HepG2 (cell line): ENCODE results near the gene ASCC2. TPM values are rescaled to one million over a fixed set of nuclear protein-coding genes. Genes with fewer than 3 reads are reported as not detected.

ENCODE experiments used
- ATAC-seq: fragments of 200-7000 bp; cut with Tn5 transposase; 3 replicates; pipeline ENCODE4 v1.9.1; 2020; ENCODE audit warnings: mild to moderate bottlenecking, moderate library complexity
- BruUV-seq: library from RNA; stranded (reverse); fragments of 400-500 nt; replicated peaks from 2 replicates; lab custom pipeline; 2021; lab: Mats Ljungman, UMichigan
- CTCF ChIA-PET: fragments of 300-600 bp; formaldehyde crosslinking; extraction: SDS; loops from one replicate; lab custom pipeline; 2021; ENCODE audit warnings: low total read pairs, inconsistent platforms, low intra/inter-chr PET ratio; lab: Yijun Ruan, JAX
- POLR2A ChIA-PET: fragments of 350-600 bp; sonication (Branson Sonifier 250); formaldehyde crosslinking; loops from one replicate; lab custom pipeline; 2020; ENCODE audit warnings: antibody characterized with exemption, inconsistent platforms; lab: Yijun Ruan, JAX
- DNase-seq: peaks from one replicate; pipeline ENCODE4 v3.0.0-alpha.2; 2015; ENCODE audit warnings: low spot score
- FAIRE-seq: peaks from 3 replicates; lab custom pipeline; 2011; peaks lifted over from hg19 to GRCh38; lab: Jason Lieb, UNC
- H2AFZ ChIP-seq: one replicate; pipeline ENCODE4 v1.6.1; 2011; ENCODE audit warnings: low read length, inconsistent platforms
- H3K27ac ChIP-seq: fragments of 300-600 bp; 3 replicates; pipeline ENCODE4 v1.8.0; 2011; ENCODE audit warnings: mixed run types, mild to moderate bottlenecking, mixed read lengths, low read length, inconsistent platforms; ENCODE audit not compliant: insufficient read depth; ENCODE audit errors: extremely low read length
- H3K27me3 ChIP-seq, 2 experiments: fragments of 200-600 bp in 1 of 2; 2 replicates in 1 of 2; 3 replicates in 1 of 2; pipeline versions ENCODE4 v1.6.0 to v1.8.0; 2011; ENCODE audit warnings: low read length in 2 of 2, mild to moderate bottlenecking in 2 of 2, moderate library complexity in 2 of 2, inconsistent platforms in 1 of 2; ENCODE audit not compliant: insufficient read depth in 2 of 2, control insufficient read depth in 1 of 2
- H3K36me3 ChIP-seq, 2 experiments: fragments of 200-600 bp in 1 of 2; replicated peaks in 1 of 2; 2 replicates in 1 of 2; 3 replicates in 1 of 2; pipeline versions ENCODE4 v1.5.1 to v1.8.0; 2011; ENCODE audit warnings: low read length in 2 of 2, inconsistent platforms in 1 of 2; ENCODE audit not compliant: insufficient read depth in 2 of 2, control insufficient read depth in 1 of 2
- H3K4me1 ChIP-seq: 2 replicates; pipeline ENCODE4 v1.5.1; 2012; ENCODE audit warnings: low read length, inconsistent platforms; ENCODE audit not compliant: insufficient read depth
- H3K4me2 ChIP-seq: 2 replicates; pipeline ENCODE4 v1.6.0; 2011; ENCODE audit warnings: low read depth, low read length, inconsistent platforms
- H3K4me3 ChIP-seq, 3 experiments: fragments of 200-600 bp in 1 of 3; sonication (generic), shearing (Covaris generic) in 1 of 3; replicated peaks in 1 of 3; 2 replicates each; pipeline ENCODE4 v1.5.1; 2011 to 2016; ENCODE audit warnings: low read length in 3 of 3, inconsistent platforms in 2 of 3, low read depth in 2 of 3, mild to moderate bottlenecking in 2 of 3, control low read depth in 1 of 3, mixed read lengths in 1 of 3; ENCODE audit not compliant: insufficient read depth in 1 of 3
- H3K79me2 ChIP-seq: one replicate; pipeline ENCODE4 v1.6.1; 2011; ENCODE audit warnings: low read length, inconsistent platforms; ENCODE audit not compliant: insufficient read depth
- H3K9ac ChIP-seq: 2 replicates; pipeline ENCODE4 v1.6.0; 2011; ENCODE audit warnings: mild to moderate bottlenecking, low read depth, low read length, inconsistent platforms; ENCODE audit not compliant: insufficient read depth
- H3K9me3 ChIP-seq: 2 replicates; pipeline ENCODE4 v1.5.1; 2012; ENCODE audit warnings: mild to moderate bottlenecking, low read length
- H4K20me1 ChIP-seq: 2 replicates; pipeline ENCODE4 v1.6.0; 2011; ENCODE audit warnings: inconsistent platforms, mild to moderate bottlenecking, low read length, moderate library complexity; ENCODE audit not compliant: insufficient read depth
- ATF4 ChIP-seq, 2 experiments: fragments of 450-650 bp in 1 of 2; sonication (generic) in 1 of 2; formaldehyde crosslinking; IDR thresholded peaks; 2 replicates each; pipeline versions ENCODE4 v1.5.0 to v1.8.0; 2020 to 2022; ENCODE audit warnings: mild to moderate bottlenecking in 1 of 2, missing genetic modification reagents in 1 of 2
- CAMTA2 ChIP-seq: sonication (generic); formaldehyde crosslinking; IDR thresholded peaks from 2 replicates; pipeline ENCODE4 v1.4.0; 2020; ENCODE audit warnings: mild to moderate bottlenecking, missing genetic modification reagents, borderline replicate concordance
- FOXM1 ChIP-seq: sonication (generic); formaldehyde crosslinking; IDR thresholded peaks from 2 replicates; pipeline ENCODE4 v1.5.0; 2020; ENCODE audit warnings: missing genetic modification reagents
- JUND ChIP-seq: sonication (generic); formaldehyde crosslinking; IDR thresholded peaks from 2 replicates; pipeline ENCODE4 v1.8.0; 2022; ENCODE audit warnings: mild to moderate bottlenecking, missing genetic modification reagents
- NR0B2 ChIP-seq: sonication (generic); formaldehyde crosslinking; IDR thresholded peaks from 2 replicates; pipeline ENCODE4 v1.4.0; 2020; ENCODE audit warnings: mild to moderate bottlenecking, missing genetic modification reagents
- PRDM4 ChIP-seq: sonication (generic); formaldehyde crosslinking; IDR thresholded peaks from 2 replicates; pipeline ENCODE4 v1.9.0; 2021; ENCODE audit warnings: missing genetic modification reagents, borderline replicate concordance
- STAT5B ChIP-seq: sonication (generic); formaldehyde crosslinking; IDR thresholded peaks from 2 replicates; pipeline ENCODE4 v1.4.0; 2020; ENCODE audit warnings: missing genetic modification reagents
- TFDP1 ChIP-seq: IDR thresholded peaks from 2 replicates; pipeline ENCODE4 v1.6.1; 2016; ENCODE audit warnings: missing compliant biosample characterization, missing genetic modification reagents, borderline replicate concordance
- TOE1 ChIP-seq: sonication (generic); formaldehyde crosslinking; IDR thresholded peaks from 2 replicates; pipeline ENCODE4 v1.4.0; 2020; ENCODE audit warnings: mild to moderate bottlenecking, missing genetic modification reagents
- XRCC5 ChIP-seq: fragments of 200-400 bp; formaldehyde crosslinking; optimal IDR thresholded peaks from 2 replicates; pipeline ENCODE3; 2017; ENCODE audit warnings: mild to moderate bottlenecking, low read length
- ZFP36L2 ChIP-seq: sonication (generic); formaldehyde crosslinking; IDR thresholded peaks from 2 replicates; pipeline ENCODE4 v1.4.0; 2020; ENCODE audit warnings: missing genetic modification reagents
- ZNF253 ChIP-seq: sonication (generic); formaldehyde crosslinking; IDR thresholded peaks from 2 replicates; pipeline ENCODE4 v1.8.0; 2022; ENCODE audit warnings: mild to moderate bottlenecking, missing genetic modification reagents, borderline replicate concordance
- ZNF441 ChIP-seq: sonication (generic); formaldehyde crosslinking; IDR thresholded peaks from 2 replicates; pipeline ENCODE4 v1.7.0; 2021; ENCODE audit warnings: missing genetic modification reagents, borderline replicate concordance
- ZNF746 ChIP-seq: sonication (generic); formaldehyde crosslinking; IDR thresholded peaks from 2 replicates; pipeline ENCODE4 v1.8.0; 2022; ENCODE audit warnings: mild to moderate bottlenecking, missing genetic modification reagents
- ZNF891 ChIP-seq: sonication (generic); formaldehyde crosslinking; IDR thresholded peaks from 2 replicates; pipeline ENCODE4 v1.5.0; 2020; ENCODE audit warnings: mild to moderate bottlenecking, missing genetic modification reagents
- WGBS: methylation state at CpG from one replicate; pipeline ENCODE4 v1.1.6; 2017; ENCODE audit warnings: low lambda C conversion rate; 5-methylcytosine and 5-hydroxymethylcytosine counted together
- in situ Hi-C: cut with HindIII; loops from 2 replicates; pipeline ENCODE4 v1.10.0; 2017; ENCODE audit warnings: low pct_unique_long_range_greater_than_20kb; ENCODE audit not compliant: extremely low pct_ligation_motif_present
- intact Hi-C: fragments of 100-400 bp; cut with micrococcal nuclease; formaldehyde crosslinking; loops from one replicate; pipeline ENCODE4 v1.10.0; 2022; ENCODE audit not compliant: unreplicated experiment
- polyA plus RNA-seq, 8 experiments: library from polyadenylated mRNA; depleted of rRNA in 3 of 8; stranded (reverse) in 7 of 8; unstranded in 1 of 8; fragments of >200 nt; fragmentation: Illumina TruSeq in 4 of 8; extraction: Trizol in 4 of 8; gene quantifications; 2 replicates each; pipeline versions ENCODE4 v1.2.1 to v1.2.3, GENCODE V29; 2011 to 2016; ENCODE audit warnings: low read depth in 4 of 8, missing spikeins in 1 of 8, mixed read lengths in 1 of 8; ENCODE audit not compliant: insufficient read depth in 1 of 8
- total RNA-seq, 5 experiments: library from RNA; depleted of rRNA; stranded (reverse); fragments of >200 nt; fragmentation: Illumina TruSeq; extraction: Trizol; gene quantifications; 2 replicates each; pipeline ENCODE4 v1.2.3, GENCODE V29; 2016; ENCODE audit warnings: low read depth in 1 of 5

The ASCC2 gene
- total and polyA plus RNA-seq, 2 of the 13 experiments (the other 11 are each of a cell fraction or from before 2014, with no cell fraction given) = 26.2 to 26.3 TPM

- Histone ChIP-seq H3K9ac (no peak overlapping the region), H3K4me3 (no peak overlapping the region), H3K36me3 (peaks cover 6 to 27% of the 10 kb centered on the region in 2 experiments; a peak in 4 of 5 replicates), H3K4me2 (no peak overlapping the region), H3K4me1 (no peaks in the 10 kb centered on the region), H3K27me3 (no peaks in the 10 kb centered on the region), H2AFZ (no peak overlapping the region), H3K27ac (no peak overlapping the region), H3K79me2 (no peaks in the 10 kb centered on the region), H4K20me1 (no peaks in the 10 kb centered on the region), H3K9me3 (no peaks in the 10 kb centered on the region)
- no peak for ATAC-seq
- 86% methylated on average over 11 of the region's 13 CpGs for WGBS
- TF ChIP-seq ZNF253 = no peak
- TF ChIP-seq ZFP36L2 (CRISPR knock-in tag) = no peak
- TF ChIP-seq ZNF746 (CRISPR knock-in tag) = no peak
- no peak for TF ChIP-seq ZNF891 (CRISPR knock-in tag)
- TF ChIP-seq PRDM4 (CRISPR knock-in tag) = no peak
- TF ChIP-seq NR0B2 (CRISPR knock-in tag) = no peak
- no peak for TF ChIP-seq CAMTA2
- no peak for TF ChIP-seq XRCC5
- TF ChIP-seq JUND (CRISPR knock-in tag) = no peak
- TF ChIP-seq STAT5B (CRISPR knock-in tag) = no peak
- no peak for TF ChIP-seq TFDP1 (CRISPR knock-in tag)
- no peak for TF ChIP-seq FOXM1 (CRISPR knock-in tag)
- TF ChIP-seq ATF4 (CRISPR knock-in tag; IDR thresholded peaks at IDR 0.05) = no peak
- TF ChIP-seq TOE1 (CRISPR knock-in tag) = no peak
- TF ChIP-seq ZNF441 (CRISPR knock-in tag) = no peak
- intact Hi-C loops = no loop called here
- POLR2A ChIA-PET = no interaction called here
- no peak for DNase-seq
- in situ Hi-C loops = no loop called here
- BruUV-seq = no TSS peak
- CTCF ChIA-PET = no interaction called here
- FAIRE-seq = no peak
These were observed 95.7 kb downstream of the ASCC2 start for GRCh38 chr22:29742326-29742725.
